Activated naive CD4-positive, alpha-beta T cell treated with anti-CD3 and anti-CD28 coated beads, Interleukin-2, amount 50 U/mL, for 72 hours (primary cell): ENCODE results near the gene PRAMEF33. TPM values are rescaled to one million over a fixed set of nuclear protein-coding genes. Genes with fewer than 3 reads are reported as not detected.

ENCODE experiments used
- total RNA-seq, 2 donors: library from RNA; stranded (reverse); gene quantifications; one replicate each; pipeline ENCODE4 v1.2.3, GENCODE V29; 2022

The PRAMEF33 gene
- total RNA-seq, 2 donors from 2014 or later = not detected

Other genes starting within 250 kb of the PRAMEF33 start
- not detected for gene PRAMEF27, start 247.0 kb upstream of the PRAMEF33 start, total RNA-seq
- not detected for gene HNRNPCL3, start 242.8 kb upstream of the PRAMEF33 start, total RNA-seq
- not detected for gene PRAMEF25, start 232.8 kb upstream of the PRAMEF33 start, total RNA-seq
- not detected for gene HNRNPCL2, start 186.7 kb upstream of the PRAMEF33 start, total RNA-seq
- not detected for gene PRAMEF26, start 147.5 kb upstream of the PRAMEF33 start, total RNA-seq
- not detected for gene HNRNPCL4, start 137.9 kb upstream of the PRAMEF33 start, total RNA-seq
- not detected for gene PRAMEF9, start 131.7 kb upstream of the PRAMEF33 start, total RNA-seq
- gene PRAMEF13, start 102.1 kb upstream of the PRAMEF33 start, total RNA-seq = not detected
- not detected for gene PRAMEF18, start 77.4 kb upstream of the PRAMEF33 start, total RNA-seq
- not detected for gene PRAMEF5, start 49.3 kb upstream of the PRAMEF33 start, total RNA-seq
- not detected for gene PRAMEF8, start 18.4 kb upstream of the PRAMEF33 start, total RNA-seq
- not detected for gene PRAMEF15, start 12.0 kb downstream of the PRAMEF33 start, total RNA-seq
- not detected for gene PRAMEF14, start 43.6 kb downstream of the PRAMEF33 start, total RNA-seq
- not detected for gene PRAMEF19, start 68.4 kb downstream of the PRAMEF33 start, total RNA-seq
- gene PRAMEF17, start 86.1 kb downstream of the PRAMEF33 start, total RNA-seq = not detected
- gene PRAMEF20, start 106.9 kb downstream of the PRAMEF33 start, total RNA-seq = not detected
- gene LRRC38, start 210.5 kb downstream of the PRAMEF33 start, total RNA-seq = not detected